ENCODE measurements around the gene AKR7A3. TPM values are rescaled to one million over a fixed set of nuclear protein-coding genes. Genes with fewer than 3 reads are reported as not detected.

The AKR7A3 gene
- total and polyA plus RNA-seq, 9 of the 15 experiments (the other 6 are each of a cell fraction or from before 2014, with no cell fraction given): 0.04 to 1.5 (median 0.44) TPM; not detected in 1

DNA sequence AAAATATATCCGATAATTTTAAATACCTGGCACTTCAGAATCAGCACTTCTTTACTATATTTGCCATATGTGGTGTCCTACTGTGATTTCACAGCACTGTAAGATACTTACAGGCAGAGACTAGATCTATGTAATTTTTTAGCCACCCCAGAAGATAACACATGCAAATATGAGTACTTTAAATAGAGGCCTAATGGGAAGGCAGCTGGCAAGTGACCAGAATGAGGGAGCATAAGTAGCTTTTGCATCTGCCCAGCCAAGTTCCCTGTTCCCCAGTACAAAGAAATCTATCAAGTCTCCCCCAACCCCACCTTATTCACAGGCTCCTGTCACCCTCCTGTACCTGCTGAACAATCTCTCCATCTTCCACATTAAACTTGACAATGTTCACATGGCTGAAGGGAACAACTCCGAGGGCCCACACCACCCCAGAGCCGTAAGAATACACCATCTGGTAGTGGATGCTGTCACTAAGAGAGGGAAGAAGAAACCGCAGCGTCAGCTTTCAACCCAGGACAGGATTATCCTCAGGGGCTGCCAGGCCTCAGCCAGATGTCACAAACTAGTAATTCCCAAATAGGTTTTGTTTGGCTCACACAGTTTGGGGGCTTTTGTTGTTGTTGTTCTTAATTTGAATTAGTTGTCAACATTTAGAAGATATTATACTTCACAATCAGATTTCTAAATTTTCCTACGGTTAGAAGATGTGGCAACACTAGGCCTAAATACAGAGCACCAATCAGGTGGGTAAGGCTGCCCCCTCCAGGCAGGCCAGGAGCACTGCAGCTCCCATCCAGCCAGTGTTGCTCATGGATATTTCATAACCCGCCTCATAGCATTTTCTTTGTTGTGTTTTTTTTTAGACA, 47.7 kb downstream of the AKR7A3 start (continued):
- TF ChIP-seq, protein P1, sequence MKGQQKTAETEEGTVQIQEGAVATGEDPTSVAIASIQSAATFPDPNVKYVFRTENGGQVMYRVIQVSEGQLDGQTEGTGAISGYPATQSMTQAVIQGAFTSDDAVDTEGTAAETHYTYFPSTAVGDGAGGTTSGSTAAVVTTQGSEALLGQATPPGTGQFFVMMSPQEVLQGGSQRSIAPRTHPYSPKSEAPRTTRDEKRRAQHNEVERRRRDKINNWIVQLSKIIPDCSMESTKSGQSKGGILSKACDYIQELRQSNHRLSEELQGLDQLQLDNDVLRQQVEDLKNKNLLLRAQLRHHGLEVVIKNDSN (CRISPR knock-in tag; IDR thresholded peaks at IDR 0.05): 0 out of 2 replicates have a peak, but pooled peaks have one; percentile 17
- TF ChIP-seq ZNF239 (CRISPR knock-in tag; IDR thresholded peaks at IDR 0.05) (no peak), NFRKB (IDR thresholded peaks at IDR 0.05; ENCODE audit: low read depth) (no peak), ZNF165 (CRISPR knock-in tag; IDR thresholded peaks at IDR 0.05; ENCODE audit: borderline replicate concordance) (no peak), KHSRP (IDR thresholded peaks at IDR 0.05) (no peak), STAG1 (CRISPR knock-in tag; IDR thresholded peaks at IDR 0.05; ENCODE audit: borderline replicate concordance) (peak; percentile 72; the same call in 1 of the 2 replicates), ETV5 (CRISPR knock-in tag; IDR thresholded peaks at IDR 0.05; ENCODE audit: low read depth) (0 out of 2 replicates have a peak, but pooled peaks have one; percentile 45), ZNF347 (CRISPR knock-in tag; IDR thresholded peaks at IDR 0.05; ENCODE audit: low read depth) (no peak), ZNF316 (IDR thresholded peaks at IDR 0.05) (peak; percentile 46), MTF1 (CRISPR knock-in tag; IDR thresholded peaks at IDR 0.05; ENCODE audit: borderline replicate concordance) (no peak), ZNF764 (CRISPR knock-in tag; IDR thresholded peaks at IDR 0.05; ENCODE audit: low read depth) (0 out of 2 replicates have a peak, but pooled peaks have one; percentile 45), ZBED1 (IDR thresholded peaks at IDR 0.05) (no peak), SIN3A (IDR thresholded peaks at IDR 0.05; ENCODE audit: borderline replicate concordance in 2 of 2, control insufficient read depth in 1 of 2, low read depth in 2 of 2, low read length in 2 of 2) (no peak), SNIP1 (IDR thresholded peaks at IDR 0.05; ENCODE audit: low read depth) (no peak)
- TF ChIP-seq, protein P2, sequence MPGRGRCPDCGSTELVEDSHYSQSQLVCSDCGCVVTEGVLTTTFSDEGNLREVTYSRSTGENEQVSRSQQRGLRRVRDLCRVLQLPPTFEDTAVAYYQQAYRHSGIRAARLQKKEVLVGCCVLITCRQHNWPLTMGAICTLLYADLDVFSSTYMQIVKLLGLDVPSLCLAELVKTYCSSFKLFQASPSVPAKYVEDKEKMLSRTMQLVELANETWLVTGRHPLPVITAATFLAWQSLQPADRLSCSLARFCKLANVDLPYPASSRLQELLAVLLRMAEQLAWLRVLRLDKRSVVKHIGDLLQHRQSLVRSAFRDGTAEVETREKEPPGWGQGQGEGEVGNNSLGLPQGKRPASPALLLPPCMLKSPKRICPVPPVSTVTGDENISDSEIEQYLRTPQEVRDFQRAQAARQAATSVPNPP (IDR thresholded peaks at IDR 0.05; ENCODE audit: borderline replicate concordance, insufficient read depth, insufficient read length): no peak
- TF ChIP-seq, protein P3, sequence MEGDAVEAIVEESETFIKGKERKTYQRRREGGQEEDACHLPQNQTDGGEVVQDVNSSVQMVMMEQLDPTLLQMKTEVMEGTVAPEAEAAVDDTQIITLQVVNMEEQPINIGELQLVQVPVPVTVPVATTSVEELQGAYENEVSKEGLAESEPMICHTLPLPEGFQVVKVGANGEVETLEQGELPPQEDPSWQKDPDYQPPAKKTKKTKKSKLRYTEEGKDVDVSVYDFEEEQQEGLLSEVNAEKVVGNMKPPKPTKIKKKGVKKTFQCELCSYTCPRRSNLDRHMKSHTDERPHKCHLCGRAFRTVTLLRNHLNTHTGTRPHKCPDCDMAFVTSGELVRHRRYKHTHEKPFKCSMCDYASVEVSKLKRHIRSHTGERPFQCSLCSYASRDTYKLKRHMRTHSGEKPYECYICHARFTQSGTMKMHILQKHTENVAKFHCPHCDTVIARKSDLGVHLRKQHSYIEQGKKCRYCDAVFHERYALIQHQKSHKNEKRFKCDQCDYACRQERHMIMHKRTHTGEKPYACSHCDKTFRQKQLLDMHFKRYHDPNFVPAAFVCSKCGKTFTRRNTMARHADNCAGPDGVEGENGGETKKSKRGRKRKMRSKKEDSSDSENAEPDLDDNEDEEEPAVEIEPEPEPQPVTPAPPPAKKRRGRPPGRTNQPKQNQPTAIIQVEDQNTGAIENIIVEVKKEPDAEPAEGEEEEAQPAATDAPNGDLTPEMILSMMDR (IDR thresholded peaks at IDR 0.05 in 2 of 3, conservative IDR thresholded peaks at IDR 0.05 in 1 of 3; ENCODE audit: insufficient read depth in 2 of 3, low read depth in 1 of 3, low read length in 3 of 3): peak; percentile 79 to 96 (median 90)
- TF ChIP-seq, protein P4, sequence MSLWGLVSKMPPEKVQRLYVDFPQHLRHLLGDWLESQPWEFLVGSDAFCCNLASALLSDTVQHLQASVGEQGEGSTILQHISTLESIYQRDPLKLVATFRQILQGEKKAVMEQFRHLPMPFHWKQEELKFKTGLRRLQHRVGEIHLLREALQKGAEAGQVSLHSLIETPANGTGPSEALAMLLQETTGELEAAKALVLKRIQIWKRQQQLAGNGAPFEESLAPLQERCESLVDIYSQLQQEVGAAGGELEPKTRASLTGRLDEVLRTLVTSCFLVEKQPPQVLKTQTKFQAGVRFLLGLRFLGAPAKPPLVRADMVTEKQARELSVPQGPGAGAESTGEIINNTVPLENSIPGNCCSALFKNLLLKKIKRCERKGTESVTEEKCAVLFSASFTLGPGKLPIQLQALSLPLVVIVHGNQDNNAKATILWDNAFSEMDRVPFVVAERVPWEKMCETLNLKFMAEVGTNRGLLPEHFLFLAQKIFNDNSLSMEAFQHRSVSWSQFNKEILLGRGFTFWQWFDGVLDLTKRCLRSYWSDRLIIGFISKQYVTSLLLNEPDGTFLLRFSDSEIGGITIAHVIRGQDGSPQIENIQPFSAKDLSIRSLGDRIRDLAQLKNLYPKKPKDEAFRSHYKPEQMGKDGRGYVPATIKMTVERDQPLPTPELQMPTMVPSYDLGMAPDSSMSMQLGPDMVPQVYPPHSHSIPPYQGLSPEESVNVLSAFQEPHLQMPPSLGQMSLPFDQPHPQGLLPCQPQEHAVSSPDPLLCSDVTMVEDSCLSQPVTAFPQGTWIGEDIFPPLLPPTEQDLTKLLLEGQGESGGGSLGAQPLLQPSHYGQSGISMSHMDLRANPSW (CRISPR knock-in tag; IDR thresholded peaks at IDR 0.05): no peak

Data from K562 (cell line).